T-helper 1 cell (primary cell): ENCODE results near the gene EXOC6B.
A peak's percentile ranks its signal among the peaks of the same experiment; 100 is the strongest.

Experiments
- DNase-seq, 5 donors: peaks; one replicate each; pipeline ENCODE4 v3.0.0-alpha.2; 2012 to 2020

The EXOC6B gene

DNA sequence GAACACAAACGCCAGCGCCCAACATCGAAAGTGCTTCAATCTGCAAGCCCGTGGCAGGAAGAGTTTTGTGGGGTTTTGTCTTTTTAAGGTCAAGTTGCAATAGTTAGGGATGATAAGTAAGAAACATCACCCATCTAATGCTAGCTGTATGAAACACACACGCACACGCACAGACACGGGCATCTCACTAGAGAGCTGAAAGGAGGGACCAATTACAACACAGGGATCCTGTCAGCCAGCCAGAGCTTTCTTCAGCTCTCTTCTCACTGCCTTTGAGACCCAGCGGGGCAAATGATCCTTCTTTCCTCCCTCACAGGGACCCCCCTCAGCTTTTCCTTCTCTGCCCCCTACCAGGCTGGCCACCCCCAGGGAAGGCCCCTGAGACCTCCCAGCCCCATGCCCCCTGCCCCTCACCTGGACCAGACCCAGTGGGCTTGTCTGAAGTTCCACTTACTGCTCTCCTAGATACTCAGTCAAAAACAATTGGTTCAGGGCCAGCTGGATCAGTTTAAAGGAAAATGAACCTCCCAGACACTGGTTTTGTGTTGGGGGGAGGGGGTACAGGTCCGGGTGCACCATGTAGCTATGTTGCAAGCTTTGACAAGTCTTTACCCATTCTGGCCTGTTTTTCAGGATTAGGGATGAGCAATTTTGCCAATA is 696.0 kb downstream of the EXOC6B start:
- DNase-seq: peak in 1 of 5 donors; percentile 3

DNA sequence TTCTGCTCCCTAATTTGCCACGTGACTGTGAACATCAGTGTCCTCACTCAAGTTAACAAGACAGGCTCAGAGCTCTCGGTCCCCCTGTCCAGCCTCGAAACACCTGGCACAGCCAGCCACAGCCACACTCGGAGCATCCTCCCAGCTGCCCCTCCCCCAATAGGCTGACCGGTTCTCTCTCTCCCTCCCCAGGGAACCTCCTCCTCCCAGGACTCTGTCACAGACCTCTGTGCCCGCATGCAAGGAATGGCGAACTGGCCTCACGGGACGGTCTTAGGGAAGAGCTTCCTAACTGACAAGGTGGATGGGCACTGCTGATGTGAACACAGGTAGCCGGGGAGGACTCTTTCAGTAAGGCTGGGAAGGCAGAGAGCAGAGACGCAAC is 697.0 kb downstream of the EXOC6B start:
- DNase-seq: peak in 1 of 5 donors; percentile 4

DNA sequence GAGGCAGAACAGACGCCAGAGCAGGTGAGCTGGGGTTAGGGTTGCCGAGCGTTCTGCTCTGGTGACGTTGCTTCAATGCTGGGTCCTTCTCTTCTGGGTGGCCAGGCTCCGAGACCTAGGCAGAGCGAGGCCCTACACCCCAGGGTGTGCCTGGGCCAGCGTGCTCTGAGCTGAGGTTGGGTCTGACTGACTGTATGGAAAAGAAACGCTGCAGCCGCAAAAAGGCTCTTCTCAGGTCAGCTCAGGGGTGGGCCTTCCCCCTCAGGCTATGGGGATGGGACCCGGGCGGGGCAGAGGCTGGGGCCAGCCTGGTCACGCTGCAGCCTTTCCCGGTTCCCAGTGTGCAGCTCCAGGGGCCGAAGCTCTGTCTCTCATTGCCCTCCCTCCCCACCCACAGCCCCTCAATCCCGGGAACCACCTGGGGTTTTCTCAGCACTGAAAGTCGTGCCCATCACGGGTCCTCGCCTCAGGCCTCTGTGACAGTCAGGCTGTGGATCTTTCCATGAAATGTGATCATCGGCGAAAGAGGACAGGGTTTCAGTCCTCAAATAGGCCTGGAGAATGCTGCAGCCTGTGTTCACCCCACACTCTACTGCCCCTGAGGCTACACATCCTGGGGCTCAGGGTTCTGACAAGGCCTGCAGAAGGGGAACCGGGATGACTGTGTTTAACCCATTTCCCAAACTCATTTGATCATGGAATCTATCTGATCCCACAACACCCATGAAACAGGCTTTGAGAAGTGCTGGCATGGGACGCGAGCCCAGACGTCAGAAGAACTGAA is 697.6 kb downstream of the EXOC6B start:
- DNase-seq: peak in 1 of 5 donors; percentile 3

DNA sequence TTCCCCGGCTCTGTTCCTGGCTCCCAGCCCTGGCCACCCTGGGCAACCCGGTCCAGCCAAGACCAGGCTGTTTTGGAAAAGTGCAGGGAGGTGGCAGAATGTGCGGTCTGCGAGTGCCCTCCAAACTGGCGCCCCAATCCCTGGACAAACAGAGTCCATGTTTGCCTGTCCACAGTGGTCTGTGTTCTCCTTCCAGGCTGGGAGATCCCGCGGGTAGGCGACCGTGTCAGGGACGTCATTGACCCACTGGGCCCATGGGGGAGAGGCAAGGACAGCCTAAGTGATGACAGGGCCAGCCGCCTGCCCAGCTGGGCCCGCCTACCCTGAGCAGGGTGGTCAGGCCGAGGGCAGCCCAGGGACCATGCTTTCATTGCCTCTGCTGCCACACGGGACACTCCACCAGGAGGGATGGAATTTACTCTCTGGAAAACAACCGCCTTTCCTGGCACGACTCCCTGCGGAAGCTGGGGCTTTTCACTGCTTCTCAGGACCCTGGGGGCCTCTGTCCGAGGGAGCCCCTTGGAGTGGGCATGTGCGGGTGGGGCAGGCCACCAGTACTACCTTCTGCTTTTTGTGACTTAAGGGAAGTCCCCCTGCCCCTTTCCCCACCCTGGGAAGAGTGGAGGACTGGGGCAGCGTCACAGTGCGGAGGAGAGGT is 698.3 kb downstream of the EXOC6B start:
- DNase-seq: peak in 1 of 5 donors; percentile 7

DNA sequence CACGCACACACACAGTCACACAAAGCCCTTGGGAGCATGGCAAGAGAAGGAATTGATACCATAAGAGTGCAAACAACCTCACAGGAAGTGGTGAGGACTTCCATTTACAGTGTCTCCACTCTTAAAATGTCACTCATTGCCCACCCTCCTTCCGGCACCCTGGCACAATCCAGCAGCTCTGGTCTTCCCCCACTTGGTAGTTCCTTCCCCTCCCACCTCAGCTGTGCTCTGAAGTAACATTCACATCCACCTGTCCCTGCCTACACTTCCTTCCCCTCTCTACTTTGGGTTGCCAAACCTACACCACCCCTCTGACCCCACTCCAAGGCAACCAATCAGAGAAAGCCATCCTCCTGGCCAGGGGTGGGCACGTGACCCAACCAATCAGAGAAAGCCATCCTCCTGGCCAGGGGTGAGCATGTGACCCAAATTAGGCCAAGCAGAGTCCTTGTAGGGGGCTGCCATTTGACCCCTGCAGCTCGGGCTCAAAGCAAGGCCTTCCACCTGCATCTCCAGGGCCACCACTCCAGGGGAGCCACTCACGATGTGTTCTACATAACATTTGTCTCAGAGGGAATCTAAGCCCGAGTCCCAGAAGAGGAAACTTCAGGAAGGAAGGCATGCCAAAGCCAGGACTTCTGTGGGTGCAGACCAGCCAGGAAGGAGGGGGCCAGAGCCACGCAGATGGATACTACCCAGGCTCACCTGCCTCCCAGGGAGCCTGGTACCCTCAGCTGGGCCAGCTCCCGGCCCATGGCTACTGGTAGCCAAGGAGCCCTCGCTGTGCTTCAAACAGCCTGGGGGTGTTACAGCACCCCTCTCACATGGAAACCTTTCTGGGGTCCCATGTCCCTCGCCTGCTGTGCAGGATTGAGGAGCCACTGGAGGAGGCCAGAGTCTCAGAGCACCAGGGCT is 699.4 kb downstream of the EXOC6B start:
- no peak for DNase-seq
